HEK293 (cell line): Measurements from ENCODE around the gene KLHL25.

Experiments used
- CTCF ChIA-PET: fragments of 350-600 bp; formaldehyde crosslinking; extraction: SDS; loops from one replicate; lab custom pipeline; 2021; ENCODE audit warnings: antibody characterized with exemption; lab: Yijun Ruan, JAX
- POLR2A ChIA-PET: fragments of 300-600 bp; formaldehyde crosslinking; extraction: SDS; loops from one replicate; lab custom pipeline; 2020; ENCODE audit warnings: antibody characterized with exemption, inconsistent platforms; lab: Yijun Ruan, JAX
- H3K27ac ChIP-seq: fragments of 200-500 bp; sonication (Bioruptor generic); 2 replicates; pipeline ENCODE4 v1.5.1; 2014; ENCODE audit warnings: low read depth, low read length, control low read depth, inconsistent platforms; ENCODE audit errors: extremely low read depth
- H3K36me3 ChIP-seq, 2 experiments: fragments of 200-500 bp in 1 of 2; sonication (Bioruptor generic) in 1 of 2; 1 replicate in 1 of 2; 2 replicates in 1 of 2; pipeline ENCODE4 v1.5.1; 2014 to 2017; ENCODE audit warnings: inconsistent platforms in 2 of 2, low read length in 2 of 2; ENCODE audit not compliant: control insufficient read depth in 2 of 2, insufficient read depth in 1 of 2
- H3K4me1 ChIP-seq: fragments of 200-500 bp; sonication (Bioruptor generic); 2 replicates; pipeline ENCODE4 v1.5.1; 2014; ENCODE audit warnings: mild to moderate bottlenecking, low read length, inconsistent platforms; ENCODE audit not compliant: control insufficient read depth, insufficient read depth
- H3K4me3 ChIP-seq: 2 replicates; pipeline ENCODE4 v1.5.1; 2011; ENCODE audit warnings: low read depth, mild to moderate bottlenecking, control low read depth, low read length, moderate library complexity
- H3K9me3 ChIP-seq: fragments of 200-500 bp; sonication (Bioruptor generic); 2 replicates; pipeline ENCODE4 v1.5.1; 2014; ENCODE audit warnings: low read depth, low read length, inconsistent platforms; ENCODE audit not compliant: control insufficient read depth, insufficient read depth
- HOXC10 ChIP-seq: sonication (generic); formaldehyde crosslinking; IDR thresholded peaks from 2 replicates; pipeline ENCODE4 v1.8.1; 2023; ENCODE audit warnings: mild to moderate bottlenecking, missing genetic modification reagents
- KLF1 ChIP-seq: fragments of 450-650 bp; formaldehyde crosslinking; IDR thresholded peaks from 2 replicates; pipeline ENCODE4 v1.5.1; 2016; ENCODE audit warnings: missing biosample characterization, missing genetic modification characterization
- KLF7 ChIP-seq: fragments of 450-650 bp; formaldehyde crosslinking; IDR thresholded peaks from 2 replicates; pipeline ENCODE4 v1.5.1; 2016; ENCODE audit warnings: missing biosample characterization, missing genetic modification characterization, borderline replicate concordance
- KLF9 ChIP-seq: fragments of 450-650 bp; formaldehyde crosslinking; IDR thresholded peaks from 2 replicates; pipeline ENCODE4 v1.5.1; 2016; ENCODE audit warnings: missing biosample characterization, missing genetic modification characterization, low read depth
- MEIS1 ChIP-seq: sonication (generic); formaldehyde crosslinking; IDR thresholded peaks from 2 replicates; pipeline ENCODE4 v1.8.1; 2022; ENCODE audit warnings: missing genetic modification reagents, mild to moderate bottlenecking, borderline replicate concordance
- MZF1 ChIP-seq: fragments of 450-650 bp; formaldehyde crosslinking; IDR thresholded peaks from 2 replicates; pipeline ENCODE4 v1.5.1; 2017; ENCODE audit warnings: missing biosample characterization, missing genetic modification characterization, borderline replicate concordance
- RBAK ChIP-seq: fragments of 450-650 bp; formaldehyde crosslinking; IDR thresholded peaks from 2 replicates; pipeline ENCODE4 v1.5.1; 2016; ENCODE audit warnings: missing biosample characterization, missing genetic modification characterization
- REPIN1 ChIP-seq: fragments of 450-650 bp; formaldehyde crosslinking; IDR thresholded peaks from 2 replicates; pipeline ENCODE4 v1.5.1; 2017; ENCODE audit warnings: missing biosample characterization, missing genetic modification characterization, low read depth
- SP7 ChIP-seq: fragments of 450-650 bp; formaldehyde crosslinking; IDR thresholded peaks from 2 replicates; pipeline ENCODE4 v1.5.1; 2016; ENCODE audit warnings: missing biosample characterization, missing genetic modification characterization
- TCF7L2 ChIP-seq: IDR thresholded peaks from 2 replicates; pipeline ENCODE4 v1.6.1; 2011; ENCODE audit warnings: low read depth, mild to moderate bottlenecking, inconsistent platforms, low read length, moderate library complexity, borderline replicate concordance
- TRIM28 ChIP-seq: IDR thresholded peaks from 2 replicates; pipeline ENCODE4 v1.6.1; 2011; ENCODE audit warnings: low read length, control low read depth, borderline replicate concordance
- ZFP69B ChIP-seq: fragments of 450-650 bp; formaldehyde crosslinking; IDR thresholded peaks from 2 replicates; pipeline ENCODE4 v1.5.1; 2016; ENCODE audit warnings: missing biosample characterization, missing genetic modification characterization
- ZNF121 ChIP-seq: fragments of 450-650 bp; formaldehyde crosslinking; IDR thresholded peaks from 2 replicates; pipeline ENCODE4 v1.5.1; 2016; ENCODE audit warnings: missing biosample characterization, missing genetic modification characterization
- ZNF138 ChIP-seq: fragments of 450-650 bp; formaldehyde crosslinking; IDR thresholded peaks from 2 replicates; pipeline ENCODE4 v1.5.1; 2016; ENCODE audit warnings: missing biosample characterization, missing genetic modification characterization, borderline replicate concordance
- ZNF174 ChIP-seq: fragments of 450-650 bp; formaldehyde crosslinking; IDR thresholded peaks from 2 replicates; pipeline ENCODE4 v1.5.0; 2017; ENCODE audit warnings: missing biosample characterization, mild to moderate bottlenecking, missing genetic modification characterization
- ZNF211 ChIP-seq: fragments of 450-650 bp; formaldehyde crosslinking; IDR thresholded peaks from 2 replicates; pipeline ENCODE4 v1.5.1; 2016; ENCODE audit warnings: low read depth, missing biosample characterization, missing genetic modification characterization
- ZNF26 ChIP-seq: fragments of 450-650 bp; formaldehyde crosslinking; IDR thresholded peaks from 2 replicates; pipeline ENCODE4 v1.5.1; 2016; ENCODE audit warnings: missing biosample characterization, missing genetic modification characterization
- ZNF544 ChIP-seq: fragments of 450-650 bp; formaldehyde crosslinking; IDR thresholded peaks from 2 replicates; pipeline ENCODE4 v1.5.0; 2017; ENCODE audit warnings: missing biosample characterization, missing genetic modification characterization
- ZNF549 ChIP-seq: fragments of 450-650 bp; IDR thresholded peaks from 2 replicates; pipeline ENCODE4 v1.5.1; 2018; ENCODE audit warnings: missing biosample characterization, missing genetic modification characterization, mild to moderate bottlenecking, inconsistent platforms, moderate library complexity
- ZNF561 ChIP-seq: fragments of 450-650 bp; IDR thresholded peaks from 2 replicates; pipeline ENCODE4 v1.5.1; 2018; ENCODE audit warnings: missing biosample characterization, missing genetic modification characterization, borderline replicate concordance
- ZNF600 ChIP-seq: fragments of 450-650 bp; formaldehyde crosslinking; IDR thresholded peaks from 2 replicates; pipeline ENCODE4 v1.5.1; 2016; ENCODE audit warnings: missing biosample characterization, missing genetic modification characterization
- ZNF610 ChIP-seq: fragments of 450-650 bp; formaldehyde crosslinking; IDR thresholded peaks from 2 replicates; pipeline ENCODE4 v1.5.1; 2016; ENCODE audit warnings: missing biosample characterization, missing genetic modification characterization, borderline replicate concordance
- ZNF623 ChIP-seq: fragments of 450-650 bp; formaldehyde crosslinking; IDR thresholded peaks from 2 replicates; pipeline ENCODE4 v1.5.1; 2016; ENCODE audit warnings: missing biosample characterization, missing genetic modification characterization
- ZNF677 ChIP-seq: fragments of 450-650 bp; IDR thresholded peaks from 2 replicates; pipeline ENCODE4 v1.5.0; 2018; ENCODE audit warnings: missing biosample characterization, mild to moderate bottlenecking, missing genetic modification characterization, moderate library complexity
- ZXDB ChIP-seq: fragments of 450-650 bp; formaldehyde crosslinking; IDR thresholded peaks from 2 replicates; pipeline ENCODE4 v1.5.1; 2016; ENCODE audit warnings: missing biosample characterization, missing genetic modification characterization
- TF ChIP-seq, protein P1 (sequence below): fragments of 450-650 bp; formaldehyde crosslinking; IDR thresholded peaks from 2 replicates; pipeline ENCODE4 v1.5.1; 2016; ENCODE audit warnings: missing biosample characterization, missing genetic modification characterization, low read depth
- TF ChIP-seq, protein P2 (sequence below): fragments of 450-650 bp; formaldehyde crosslinking; IDR thresholded peaks from 2 replicates; pipeline ENCODE4 v1.5.1; 2016; ENCODE audit warnings: missing biosample characterization, missing genetic modification characterization
- TF ChIP-seq, protein P3 (sequence below): fragments of 450-650 bp; formaldehyde crosslinking; IDR thresholded peaks from 2 replicates; pipeline ENCODE4 v1.5.1; 2016; ENCODE audit warnings: missing biosample characterization, missing genetic modification characterization

The KLHL25 gene

DNA sequence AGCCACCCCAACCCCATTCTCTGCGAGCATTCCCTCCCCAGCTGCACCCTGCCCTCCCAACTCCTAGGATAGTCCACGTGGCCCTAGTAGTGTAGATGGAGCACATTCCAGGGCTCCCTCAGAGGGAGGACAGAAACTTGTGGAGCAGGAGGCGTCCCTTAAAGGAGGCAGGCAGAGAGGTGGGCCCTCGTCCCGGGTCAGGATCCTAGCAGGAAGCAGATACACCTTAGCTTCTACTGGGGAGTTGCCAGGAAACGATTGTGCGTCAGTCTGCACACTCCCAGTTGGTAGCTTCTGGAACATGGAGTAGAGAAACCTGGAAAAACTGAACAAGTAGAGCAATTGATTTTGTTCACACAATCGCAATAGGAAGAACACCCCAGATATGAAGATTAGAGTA is 43.9 kb upstream of the KLHL25 start:
- POLR2A ChIA-PET, result no interaction called here
- H3K4me1 ChIP-seq, result no peaks in the 10 kb centered on the region
- CTCF ChIA-PET, result interaction anchor here (1.1 to 3.0 kb wide), 2 partner anchors 9 to 109 kb away, joined by 3 to 14 read pairs; no protein-coding TSS in a partner anchor

DNA sequence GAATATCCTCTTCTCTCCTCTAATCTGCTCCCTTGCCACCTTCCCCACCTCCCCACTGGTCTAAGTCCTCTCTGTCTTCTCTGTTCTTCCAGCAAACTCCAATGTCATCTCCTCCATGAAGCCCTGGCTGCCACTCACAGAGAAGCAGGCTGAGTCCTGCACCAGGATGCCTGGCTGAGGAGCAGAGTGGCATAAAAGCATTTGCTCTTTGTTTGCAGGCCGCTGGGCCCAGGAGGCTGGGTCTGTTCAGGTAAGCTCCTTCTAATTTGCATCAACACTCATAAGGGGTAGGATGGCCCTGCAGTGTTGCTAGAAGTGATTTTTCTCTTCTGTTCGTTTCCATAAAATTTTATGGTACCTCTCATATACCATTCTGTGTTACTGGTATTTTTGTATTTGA is 43.2 kb upstream of the KLHL25 start:
- TF ChIP-seq ZNF600 (no peak), ZNF174 (tag by site-specific recombination) (no peak), ZNF26 (no peak), TRIM28 (no peak), KLF7 (no peak), ZNF623 (tag by site-specific recombination) (no peak), HOXC10 (no peak), MZF1 (no peak), ZNF677 (tag by site-specific recombination) (no peak), REPIN1 (tag by site-specific recombination) (no peak), KLF1 (tag by site-specific recombination) (no peak), ZNF211 (no peak), SP7 (tag by site-specific recombination) (no peak), RBAK (no peak)
- TF ChIP-seq, protein P1, sequence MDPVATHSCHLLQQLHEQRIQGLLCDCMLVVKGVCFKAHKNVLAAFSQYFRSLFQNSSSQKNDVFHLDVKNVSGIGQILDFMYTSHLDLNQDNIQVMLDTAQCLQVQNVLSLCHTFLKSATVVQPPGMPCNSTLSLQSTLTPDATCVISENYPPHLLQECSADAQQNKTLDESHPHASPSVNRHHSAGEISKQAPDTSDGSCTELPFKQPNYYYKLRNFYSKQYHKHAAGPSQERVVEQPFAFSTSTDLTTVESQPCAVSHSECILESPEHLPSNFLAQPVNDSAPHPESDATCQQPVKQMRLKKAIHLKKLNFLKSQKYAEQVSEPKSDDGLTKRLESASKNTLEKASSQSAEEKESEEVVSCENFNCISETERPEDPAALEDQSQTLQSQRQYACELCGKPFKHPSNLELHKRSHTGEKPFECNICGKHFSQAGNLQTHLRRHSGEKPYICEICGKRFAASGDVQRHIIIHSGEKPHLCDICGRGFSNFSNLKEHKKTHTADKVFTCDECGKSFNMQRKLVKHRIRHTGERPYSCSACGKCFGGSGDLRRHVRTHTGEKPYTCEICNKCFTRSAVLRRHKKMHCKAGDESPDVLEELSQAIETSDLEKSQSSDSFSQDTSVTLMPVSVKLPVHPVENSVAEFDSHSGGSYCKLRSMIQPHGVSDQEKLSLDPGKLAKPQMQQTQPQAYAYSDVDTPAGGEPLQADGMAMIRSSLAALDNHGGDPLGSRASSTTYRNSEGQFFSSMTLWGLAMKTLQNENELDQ (tag by site-specific recombination), result no peak
- TF ChIP-seq, protein P2, sequence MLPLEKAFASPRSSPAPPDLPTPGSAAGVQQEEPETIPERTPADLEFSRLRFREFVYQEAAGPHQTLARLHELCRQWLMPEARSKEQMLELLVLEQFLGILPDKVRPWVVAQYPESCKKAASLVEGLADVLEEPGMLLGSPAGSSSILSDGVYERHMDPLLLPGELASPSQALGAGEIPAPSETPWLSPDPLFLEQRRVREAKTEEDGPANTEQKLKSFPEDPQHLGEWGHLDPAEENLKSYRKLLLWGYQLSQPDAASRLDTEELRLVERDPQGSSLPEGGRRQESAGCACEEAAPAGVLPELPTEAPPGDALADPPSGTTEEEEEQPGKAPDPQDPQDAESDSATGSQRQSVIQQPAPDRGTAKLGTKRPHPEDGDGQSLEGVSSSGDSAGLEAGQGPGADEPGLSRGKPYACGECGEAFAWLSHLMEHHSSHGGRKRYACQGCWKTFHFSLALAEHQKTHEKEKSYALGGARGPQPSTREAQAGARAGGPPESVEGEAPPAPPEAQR, result no peak
- TF ChIP-seq, all 188 proteins: peak for 0
- Histone ChIP-seq H3K27ac (no peak overlapping the region), H3K4me1 (no peaks in the 10 kb centered on the region), H3K4me3 (no peak overlapping the region), H3K9me3 (no peaks in the 10 kb centered on the region), H3K36me3 (no peaks in the 10 kb centered on the region)
- ChIA-PET POLR2A (no interaction called here), CTCF (interaction anchor here (1.1 to 3.0 kb wide), 3 partner anchors 10 to 422 kb away, joined by 3 to 14 read pairs (median 3); no protein-coding TSS in a partner anchor)

More for the DNA sequence above, 43.9 kb upstream of the KLHL25 start:
- TF ChIP-seq ZNF610 (tag by site-specific recombination) (no peak), ZNF544 (tag by site-specific recombination) (no peak), ZXDB (tag by site-specific recombination) (no peak), ZNF121 (no peak), TCF7L2 (no peak), ZNF600 (no peak), ZNF561 (no peak), ZNF174 (tag by site-specific recombination) (no peak), ZNF138 (no peak), ZNF549 (tag by site-specific recombination) (no peak), KLF9 (tag by site-specific recombination) (no peak), MEIS1 (CRISPR knock-in tag) (no peak), ZFP69B (0 out of 2 replicates have a peak, but pooled peaks have one; percentile 42)
- TF ChIP-seq, protein P3, sequence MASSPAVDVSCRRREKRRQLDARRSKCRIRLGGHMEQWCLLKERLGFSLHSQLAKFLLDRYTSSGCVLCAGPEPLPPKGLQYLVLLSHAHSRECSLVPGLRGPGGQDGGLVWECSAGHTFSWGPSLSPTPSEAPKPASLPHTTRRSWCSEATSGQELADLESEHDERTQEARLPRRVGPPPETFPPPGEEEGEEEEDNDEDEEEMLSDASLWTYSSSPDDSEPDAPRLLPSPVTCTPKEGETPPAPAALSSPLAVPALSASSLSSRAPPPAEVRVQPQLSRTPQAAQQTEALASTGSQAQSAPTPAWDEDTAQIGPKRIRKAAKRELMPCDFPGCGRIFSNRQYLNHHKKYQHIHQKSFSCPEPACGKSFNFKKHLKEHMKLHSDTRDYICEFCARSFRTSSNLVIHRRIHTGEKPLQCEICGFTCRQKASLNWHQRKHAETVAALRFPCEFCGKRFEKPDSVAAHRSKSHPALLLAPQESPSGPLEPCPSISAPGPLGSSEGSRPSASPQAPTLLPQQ (tag by site-specific recombination), result peak; percentile 85
- no peak overlapping the region for H3K27ac ChIP-seq
- no peak overlapping the region for H3K4me3 ChIP-seq
- H3K36me3 ChIP-seq, result no peaks in the 10 kb centered on the region
- H3K9me3 ChIP-seq, result no peaks in the 10 kb centered on the region
